ENCODE data around the gene IDI1. TPM values are rescaled to one million over a fixed set of nuclear protein-coding genes. Genes with fewer than 3 reads are reported as not detected.

IDI1 gene
- total RNA-seq, 1 experiment from 2014 or later, result 30.2 TPM

GRCh38 chr10:1037098-1037497 is 11.8 kb downstream of the IDI1 start:
- intact Hi-C loops (cut with micrococcal nuclease), result no loop called here
- Histone ChIP-seq H3K79me2 (ENCODE audit: low read length) (no peaks in the 10 kb centered on the region), H3K9me2 (replicated peaks; ENCODE audit: low read length) (no peaks in the 10 kb centered on the region), H3K4me1 (ENCODE audit: insufficient read depth, low read length) (peaks cover 11% of the 10 kb centered on the region; the same call in 1 of the 2 replicates), H3K4me2 (ENCODE audit: low read length) (no peak overlapping the region), H4K20me1 (ENCODE audit: low read length) (no peaks in the 10 kb centered on the region), H3K27ac (ENCODE audit: low read length) (peak overlapping the region; percentile 67), H3K9me3 (ENCODE audit: low read length) (no peaks in the 10 kb centered on the region), H3K27me3 (ENCODE audit: low read length) (no peaks in the 10 kb centered on the region), H3K4me3 (ENCODE audit: low read length) (no peak overlapping the region), H3K9ac (ENCODE audit: low read length) (no peak overlapping the region), H3K36me3 (ENCODE audit: low read depth, low read length) (no peaks in the 10 kb centered on the region; the same call in 1 of the 2 replicates), H3F3A (ENCODE audit: low read length, unreplicated experiment) (no peaks in the 10 kb centered on the region), H2AFZ (ENCODE audit: low read length) (no peak overlapping the region)
- POLR2A ChIA-PET (ENCODE audit: unreplicated experiment), result no interaction called here
- ATAC-seq, result no peak
- TF ChIP-seq EZH2phosphoT487 (IDR thresholded peaks at IDR 0.05; ENCODE audit: borderline replicate concordance, low read length) (no peak), CTCF (conservative IDR thresholded peaks at IDR 0.05; ENCODE audit: low read depth, low read length) (no peak), EZH2 (IDR thresholded peaks at IDR 0.05; ENCODE audit: low read length, unreplicated experiment) (no peak)
- DNase-seq, result no peak
- CTCF ChIA-PET, result no interaction called here
- BruUV-seq (replicated peaks), result no TSS peak

GRCh38 chr10:1036341-1036791 is 12.6 kb downstream of the IDI1 start:
- DNase-seq (peak; percentile 74), ATAC-seq (peak; percentile 95)
- H3K36me3 ChIP-seq (ENCODE audit: low read depth, low read length), result no peaks in the 10 kb centered on the region
- no peaks in the 10 kb centered on the region for H3F3A ChIP-seq (ENCODE audit: low read length, unreplicated experiment)
- no peaks in the 10 kb centered on the region for H3K9me3 ChIP-seq (ENCODE audit: low read length)
- H3K4me3 ChIP-seq (ENCODE audit: low read length), result no peak overlapping the region
- peak overlapping the region; percentile 67 for H3K27ac ChIP-seq (ENCODE audit: low read length)
- H2AFZ ChIP-seq (ENCODE audit: low read length), result no peak overlapping the region
- H3K4me1 ChIP-seq (ENCODE audit: insufficient read depth, low read length), result peaks cover 11% of the 10 kb centered on the region; the same call in 1 of the 2 replicates
- no peaks in the 10 kb centered on the region for H3K27me3 ChIP-seq (ENCODE audit: low read length)
- no peaks in the 10 kb centered on the region for H3K79me2 ChIP-seq (ENCODE audit: low read length)
- H4K20me1 ChIP-seq (ENCODE audit: low read length), result no peaks in the 10 kb centered on the region
- BruUV-seq (replicated peaks), result no TSS peak
- TF ChIP-seq CTCF (conservative IDR thresholded peaks at IDR 0.05; ENCODE audit: low read depth, low read length) (no peak), EZH2 (IDR thresholded peaks at IDR 0.05; ENCODE audit: low read length, unreplicated experiment) (no peak), EZH2phosphoT487 (IDR thresholded peaks at IDR 0.05; ENCODE audit: borderline replicate concordance, low read length) (no peak)
- ChIA-PET POLR2A (ENCODE audit: unreplicated experiment) (no interaction called here), CTCF (no interaction called here)
- intact Hi-C loops (cut with micrococcal nuclease), result no loop called here
- H3K9me2 ChIP-seq (replicated peaks; ENCODE audit: low read length), result no peaks in the 10 kb centered on the region
- no peak overlapping the region for H3K4me2 ChIP-seq (ENCODE audit: low read length)
- H3K9ac ChIP-seq (ENCODE audit: low read length), result no peak overlapping the region

- Histone ChIP-seq H3K9me3 (ENCODE audit: low read length) (no peaks in the 10 kb centered on the region), H3K4me1 (ENCODE audit: insufficient read depth, low read length) (peaks cover 11% of the 10 kb centered on the region; the same call in 1 of the 2 replicates), H3K27me3 (ENCODE audit: low read length) (no peaks in the 10 kb centered on the region), H3K27ac (ENCODE audit: low read length) (peak overlapping the region; percentile 67), H3F3A (ENCODE audit: low read length, unreplicated experiment) (no peaks in the 10 kb centered on the region), H3K36me3 (ENCODE audit: low read depth, low read length) (no peaks in the 10 kb centered on the region), H3K9me2 (replicated peaks; ENCODE audit: low read length) (no peaks in the 10 kb centered on the region), H2AFZ (ENCODE audit: low read length) (no peak overlapping the region), H4K20me1 (ENCODE audit: low read length) (no peaks in the 10 kb centered on the region), H3K4me2 (ENCODE audit: low read length) (no peak overlapping the region), H3K4me3 (ENCODE audit: low read length) (no peak overlapping the region), H3K9ac (ENCODE audit: low read length) (no peak overlapping the region), H3K79me2 (ENCODE audit: low read length) (no peaks in the 10 kb centered on the region)
- intact Hi-C loops (cut with micrococcal nuclease), result no loop called here
- no peak for TF ChIP-seq EZH2 (IDR thresholded peaks at IDR 0.05; ENCODE audit: low read length, unreplicated experiment)
- no peak for TF ChIP-seq CTCF (conservative IDR thresholded peaks at IDR 0.05; ENCODE audit: low read depth, low read length)
- no peak for TF ChIP-seq EZH2phosphoT487 (IDR thresholded peaks at IDR 0.05; ENCODE audit: borderline replicate concordance, low read length)
- ATAC-seq (no peak), DNase-seq (no peak)
- BruUV-seq (replicated peaks), result no TSS peak
- ChIA-PET POLR2A (ENCODE audit: unreplicated experiment) (no interaction called here), CTCF (no interaction called here)
Observed at GRCh38 chr10:1035201-1035600, 13.7 kb downstream of the IDI1 start.

Data from PC-3 (cell line).